Osteocyte (in vitro differentiated cells): Measurements from ENCODE around the gene ANKRD60. TPM values are rescaled to one million over a fixed set of nuclear protein-coding genes. Genes with fewer than 3 reads are reported as not detected.

Experiments
- DNase-seq: peaks from one replicate; pipeline ENCODE4 v3.0.0; 2021; ENCODE audit warnings: mixed read lengths; ENCODE audit not compliant: unreplicated experiment; ENCODE audit errors: extremely low spot score
- H3K27ac Mint-ChIP-seq: one replicate; pipeline ENCODE4 v1.8.0; 2021; ENCODE audit warnings: mild to moderate bottlenecking, mixed read lengths; ENCODE audit not compliant: unreplicated experiment
- H3K27me3 Mint-ChIP-seq: one replicate; pipeline ENCODE4 v1.8.0; 2021; ENCODE audit warnings: mixed read lengths; ENCODE audit not compliant: unreplicated experiment
- H3K36me3 Mint-ChIP-seq: one replicate; pipeline ENCODE4 v1.8.0; 2021; ENCODE audit warnings: mixed read lengths; ENCODE audit not compliant: unreplicated experiment
- H3K4me1 Mint-ChIP-seq: one replicate; pipeline ENCODE4 v1.8.0; 2021; ENCODE audit warnings: mixed read lengths; ENCODE audit not compliant: unreplicated experiment
- H3K4me3 Mint-ChIP-seq: one replicate; pipeline ENCODE4 v1.8.0; 2021; ENCODE audit warnings: mild to moderate bottlenecking, moderate library complexity, mixed read lengths; ENCODE audit not compliant: unreplicated experiment
- H3K9me3 Mint-ChIP-seq: one replicate; pipeline ENCODE4 v1.8.0; 2021; ENCODE audit warnings: mixed read lengths; ENCODE audit not compliant: unreplicated experiment
- long read RNA-seq: library from polyadenylated mRNA; unstranded; transcript quantifications from one replicate; pipeline ENCODE4 v2.0.0, GENCODE V29; 2021
- total RNA-seq: library from RNA; stranded (reverse); gene quantifications from 2 replicates; pipeline ENCODE4 v1.2.1, GENCODE V29; 2021
- TF ChIP-seq, protein P1 (sequence below): fragments of 200-600 bp; sonication (generic); IDR thresholded peaks from 2 replicates; pipeline ENCODE4 v1.5.0; 2021; ENCODE audit warnings: antibody characterized with exemption, mild to moderate bottlenecking, moderate library complexity

The ANKRD60 gene, protein sequence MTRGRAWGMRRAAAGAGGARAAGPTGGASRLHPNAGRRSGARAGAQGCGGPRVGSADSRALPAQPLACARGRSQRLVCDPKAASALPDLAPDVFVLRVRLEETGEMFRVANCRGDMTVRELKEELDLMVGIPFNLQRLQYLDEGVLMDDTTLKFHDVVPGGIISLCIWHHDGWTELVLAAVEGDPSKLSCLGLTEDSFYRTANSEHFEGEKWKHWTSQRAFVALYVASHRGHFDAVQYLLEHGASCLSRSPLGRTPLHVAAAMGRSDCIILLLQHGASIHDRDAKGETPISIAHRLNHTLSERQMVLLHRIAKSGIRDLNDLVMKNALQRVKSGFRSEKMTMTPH
- total RNA-seq, result not detected in 2 replicates
- long read RNA-seq, result 0 reads

DNA sequence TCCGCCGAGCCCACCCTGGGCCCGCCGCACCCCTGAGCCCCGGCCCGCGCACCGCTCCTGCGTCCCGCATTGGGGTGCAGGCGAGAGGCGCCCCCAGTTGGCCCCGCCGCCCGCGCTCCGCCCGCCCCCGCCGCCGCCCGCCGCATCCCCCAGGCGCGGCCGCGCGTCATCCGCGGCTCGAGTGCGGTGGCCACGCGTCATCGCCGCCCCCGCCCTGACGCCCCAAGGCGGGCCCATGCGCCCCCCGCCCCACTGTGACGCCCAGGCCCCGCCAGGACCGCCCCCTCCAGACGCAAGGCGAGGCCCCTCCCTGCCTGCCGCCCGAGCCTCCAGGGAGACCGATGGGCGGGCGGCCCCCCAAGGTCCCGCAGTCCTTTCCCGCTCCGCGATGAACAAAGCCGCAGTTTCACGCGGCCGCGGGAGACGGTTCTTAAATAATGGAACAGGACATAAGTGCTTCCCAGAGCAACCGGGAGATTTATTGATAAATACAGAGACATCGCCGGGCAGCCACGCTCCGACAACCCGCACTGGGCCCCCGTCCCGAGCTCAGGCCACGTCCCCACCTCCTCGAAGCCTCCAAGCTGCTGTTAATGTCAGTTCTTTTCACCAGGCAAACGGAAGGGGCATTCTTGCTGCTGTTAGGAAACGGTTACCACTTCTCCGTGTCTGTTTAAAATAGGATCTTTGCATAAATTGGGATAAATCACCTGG, at the start of gene ANKRD60:
TSS of gene ANKRD60 (minus strand) at position 170 of the 714 bp plus-strand sequence. CDS start at position 170, 0 bp downstream.
- DNase-seq, result no peak
- TF ChIP-seq, protein P1, sequence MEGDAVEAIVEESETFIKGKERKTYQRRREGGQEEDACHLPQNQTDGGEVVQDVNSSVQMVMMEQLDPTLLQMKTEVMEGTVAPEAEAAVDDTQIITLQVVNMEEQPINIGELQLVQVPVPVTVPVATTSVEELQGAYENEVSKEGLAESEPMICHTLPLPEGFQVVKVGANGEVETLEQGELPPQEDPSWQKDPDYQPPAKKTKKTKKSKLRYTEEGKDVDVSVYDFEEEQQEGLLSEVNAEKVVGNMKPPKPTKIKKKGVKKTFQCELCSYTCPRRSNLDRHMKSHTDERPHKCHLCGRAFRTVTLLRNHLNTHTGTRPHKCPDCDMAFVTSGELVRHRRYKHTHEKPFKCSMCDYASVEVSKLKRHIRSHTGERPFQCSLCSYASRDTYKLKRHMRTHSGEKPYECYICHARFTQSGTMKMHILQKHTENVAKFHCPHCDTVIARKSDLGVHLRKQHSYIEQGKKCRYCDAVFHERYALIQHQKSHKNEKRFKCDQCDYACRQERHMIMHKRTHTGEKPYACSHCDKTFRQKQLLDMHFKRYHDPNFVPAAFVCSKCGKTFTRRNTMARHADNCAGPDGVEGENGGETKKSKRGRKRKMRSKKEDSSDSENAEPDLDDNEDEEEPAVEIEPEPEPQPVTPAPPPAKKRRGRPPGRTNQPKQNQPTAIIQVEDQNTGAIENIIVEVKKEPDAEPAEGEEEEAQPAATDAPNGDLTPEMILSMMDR, result no peak
- Mint-ChIP-seq H3K27me3 (peaks cover 67% of the 10 kb centered on the region), H3K36me3 (peaks cover 3% of the 10 kb centered on the region), H3K9me3 (no peaks in the 10 kb centered on the region), H3K4me3 (peak within 1 kb of the TSS; percentile 67), H3K27ac (no peak within 1 kb of the TSS), H3K4me1 (peaks cover 11% of the 10 kb centered on the region)

DNA sequence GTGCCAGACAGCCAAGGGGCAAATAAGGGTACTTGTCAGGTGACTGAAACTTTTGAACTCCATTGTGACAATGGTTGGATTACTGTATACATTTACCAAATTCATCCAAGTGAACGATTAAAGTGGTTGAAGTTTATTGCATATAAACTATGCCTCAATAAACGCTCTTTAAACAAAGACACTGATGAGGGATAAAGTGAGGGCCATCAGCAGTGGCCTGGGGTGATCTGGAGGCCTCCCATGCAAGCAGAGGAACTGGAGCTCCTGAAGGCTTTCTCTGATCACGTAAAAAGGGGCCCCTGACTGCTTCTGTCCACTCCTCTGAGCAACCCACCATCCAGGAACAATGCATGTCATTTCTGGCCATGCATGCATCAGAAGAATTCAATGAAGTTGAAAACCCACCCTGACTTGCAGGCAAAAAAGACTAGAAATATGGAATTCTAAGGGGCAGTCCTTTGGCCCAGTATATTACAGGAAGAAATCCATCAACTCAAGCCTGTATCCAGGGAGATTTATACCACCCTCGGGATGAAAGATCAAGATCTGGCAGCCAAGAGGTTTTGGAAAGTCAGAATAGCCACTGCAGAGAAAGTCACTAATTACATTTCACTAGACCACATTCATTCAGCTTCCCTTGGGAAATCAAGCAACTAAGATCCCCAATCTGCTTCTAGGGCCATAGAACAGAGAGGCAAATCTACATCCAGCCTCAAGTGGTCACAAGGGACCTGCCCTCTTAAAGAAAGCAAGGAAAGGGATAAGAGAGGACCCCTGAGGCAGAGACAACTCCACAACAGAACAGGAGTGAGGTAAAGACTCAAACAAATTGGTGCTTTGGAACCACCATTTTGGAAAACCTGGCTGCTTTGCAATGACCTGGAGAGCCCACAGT, 49.4 kb upstream of the ANKRD60 start:
- no peaks in the 10 kb centered on the region for H3K27me3 Mint-ChIP-seq
- DNase-seq, result no peak
- H3K4me3 Mint-ChIP-seq, result no peak overlapping the region
- H3K27ac Mint-ChIP-seq, result no peak overlapping the region
- no peaks in the 10 kb centered on the region for H3K4me1 Mint-ChIP-seq
- H3K9me3 Mint-ChIP-seq, result peaks cover 15% of the 10 kb centered on the region
- TF ChIP-seq, protein P1, result no peak
- H3K36me3 Mint-ChIP-seq, result peaks cover 8% of the 10 kb centered on the region

DNA sequence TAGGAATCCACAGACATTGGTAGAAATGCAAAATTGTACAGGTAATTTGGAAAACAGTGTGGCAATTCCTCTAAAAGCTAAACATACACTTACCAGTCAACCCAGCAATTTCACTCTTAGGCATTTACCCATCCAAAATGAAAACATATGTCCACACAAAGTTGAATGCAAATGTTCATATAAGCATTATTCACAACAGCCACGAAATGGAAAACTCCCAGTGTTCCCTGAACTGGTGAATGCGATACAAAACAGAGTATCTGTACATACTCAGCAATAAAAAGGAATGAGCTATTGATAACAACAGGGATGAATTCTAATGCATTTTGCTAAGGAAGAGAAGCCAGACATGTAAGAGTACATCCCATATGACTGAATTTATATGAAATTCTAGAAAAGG, 48.7 kb upstream of the ANKRD60 start:
- Mint-ChIP-seq H3K36me3 (peaks cover 8% of the 10 kb centered on the region), H3K27ac (no peak overlapping the region), H3K4me1 (no peaks in the 10 kb centered on the region), H3K27me3 (no peaks in the 10 kb centered on the region), H3K9me3 (peaks cover 15% of the 10 kb centered on the region), H3K4me3 (no peak overlapping the region)
- TF ChIP-seq, protein P1, result no peak
- no peak for DNase-seq

DNA sequence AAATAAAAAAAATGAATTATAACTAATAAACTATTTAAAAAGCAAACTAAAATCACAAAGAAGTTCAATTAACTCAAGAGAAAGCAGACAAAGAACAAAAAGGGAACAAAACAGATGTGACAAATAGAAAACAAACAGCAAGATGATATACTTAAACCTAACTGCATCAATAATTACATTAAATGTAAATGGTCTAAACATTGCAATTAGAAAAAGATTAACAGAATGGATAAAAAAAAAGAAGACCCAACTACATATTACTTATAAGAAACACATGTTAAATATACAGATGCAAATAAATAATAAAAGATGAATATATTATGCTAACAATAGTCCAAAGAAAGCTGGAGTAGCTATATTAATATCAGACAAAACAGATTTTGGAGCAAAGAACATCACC, 45.9 kb upstream of the ANKRD60 start:
- DNase-seq, result no peak
- H3K27me3 Mint-ChIP-seq, result no peaks in the 10 kb centered on the region
- H3K27ac Mint-ChIP-seq, result no peak overlapping the region
- H3K9me3 Mint-ChIP-seq, result peaks cover 15% of the 10 kb centered on the region
- TF ChIP-seq, protein P1, result no peak
- H3K4me3 Mint-ChIP-seq, result no peak overlapping the region
- H3K4me1 Mint-ChIP-seq, result no peaks in the 10 kb centered on the region
- peaks cover 15% of the 10 kb centered on the region for H3K36me3 Mint-ChIP-seq
